HUES6 (cell line): ENCODE data around the gene COL26A1.

Experiments
- H3K27ac ChIP-seq: 2 replicates; pipeline ENCODE4 v1.7.0; 2013; ENCODE audit warnings: low read depth, mild to moderate bottlenecking, low read length, inconsistent platforms
- H3K27me3 ChIP-seq: 2 replicates; pipeline ENCODE4 v1.6.1; 2013; ENCODE audit warnings: low read length; ENCODE audit not compliant: control insufficient read depth, insufficient read depth
- H3K36me3 ChIP-seq: 2 replicates; pipeline ENCODE4 v1.6.1; 2013; ENCODE audit warnings: low read length; ENCODE audit not compliant: control insufficient read depth, insufficient read depth
- H3K4me1 ChIP-seq: 2 replicates; pipeline ENCODE4 v1.6.1; 2013; ENCODE audit warnings: low read length; ENCODE audit not compliant: control insufficient read depth, insufficient read depth
- H3K4me3 ChIP-seq: 2 replicates; pipeline ENCODE4 v1.5.1; 2013; ENCODE audit warnings: low read depth, low read length
- H3K9ac ChIP-seq: one replicate; pipeline ENCODE4 v1.6.1; 2013; ENCODE audit warnings: mild to moderate bottlenecking, low read length
- H3K9me3 ChIP-seq: 2 replicates; pipeline ENCODE4 v1.6.1; 2013; ENCODE audit warnings: low read depth, low read length; ENCODE audit not compliant: control insufficient read depth, insufficient read depth

The COL26A1 gene

DNA sequence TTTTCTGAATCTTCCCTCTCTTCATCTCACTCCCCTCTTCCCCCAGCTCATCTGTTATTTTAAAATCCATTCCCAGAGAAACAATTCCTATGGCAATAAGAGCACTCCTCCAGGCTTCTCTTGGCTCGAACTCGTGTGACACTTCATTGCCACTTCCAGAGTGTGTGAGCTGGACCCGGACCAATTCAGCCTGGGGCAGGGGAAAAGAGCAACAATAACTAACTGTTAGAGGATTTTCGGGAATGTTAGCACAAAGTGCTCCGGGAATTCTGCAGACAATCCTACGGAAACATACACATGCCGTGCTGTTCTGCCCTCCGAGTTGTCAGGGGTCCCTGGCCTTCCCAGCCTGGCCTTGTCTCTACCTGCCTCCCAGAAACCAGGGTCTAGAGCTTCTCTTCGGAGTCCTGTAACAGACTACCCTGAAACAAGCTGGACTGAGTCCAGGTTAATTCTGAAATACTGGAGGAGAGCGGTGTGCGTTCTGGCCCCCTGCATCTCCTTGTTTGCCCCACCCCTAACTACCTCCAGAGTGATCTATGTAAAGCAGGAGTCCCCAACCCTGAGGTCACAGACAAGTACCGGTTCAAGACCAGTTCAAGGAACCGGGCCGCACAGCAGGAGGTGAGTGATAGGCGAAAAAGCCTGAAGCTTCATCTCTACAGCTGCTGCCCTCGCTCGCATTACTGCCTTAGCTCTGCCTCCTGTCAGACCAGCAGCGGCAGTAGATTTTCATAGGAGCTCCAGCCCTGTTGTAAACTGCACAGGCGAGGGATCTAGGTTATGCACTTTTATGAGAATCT is 11.3 kb downstream of the COL26A1 start:
- Histone ChIP-seq H3K9ac (no peak overlapping the region), H3K9me3 (no peaks in the 10 kb centered on the region), H3K27ac (no peak overlapping the region), H3K36me3 (no peaks in the 10 kb centered on the region), H3K4me1 (peaks cover 13% of the 10 kb centered on the region; the same call in 1 of the 2 replicates), H3K4me3 (no peak overlapping the region), H3K27me3 (no peaks in the 10 kb centered on the region)

DNA sequence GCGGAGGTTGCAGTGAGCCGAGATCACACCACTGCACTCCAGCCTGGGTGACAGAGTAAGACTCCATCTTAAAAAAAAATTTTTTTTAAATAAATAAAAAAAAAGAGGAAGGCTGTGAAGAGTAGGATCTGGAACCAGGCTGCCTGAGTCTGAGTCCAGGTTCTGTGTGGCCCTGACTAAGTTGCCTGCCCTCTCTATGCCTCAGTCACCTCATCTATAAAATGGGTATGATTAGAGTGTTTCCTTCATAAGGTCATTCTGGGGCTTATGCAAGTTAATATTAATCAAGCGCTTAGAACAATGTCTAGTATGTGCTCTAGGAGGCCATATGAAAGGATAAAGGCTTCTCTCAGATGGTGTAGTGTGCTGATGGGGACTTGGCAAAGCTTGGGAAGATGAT is 12.3 kb downstream of the COL26A1 start:
- no peak overlapping the region for H3K4me3 ChIP-seq
- H3K4me1 ChIP-seq = peaks cover 18% of the 10 kb centered on the region; the same call in 1 of the 2 replicates
- H3K27ac ChIP-seq = no peak overlapping the region
- no peaks in the 10 kb centered on the region for H3K27me3 ChIP-seq
- H3K9ac ChIP-seq = no peak overlapping the region
- no peaks in the 10 kb centered on the region for H3K9me3 ChIP-seq
- peaks cover 4% of the 10 kb centered on the region; the same call in 1 of the 2 replicates for H3K36me3 ChIP-seq

DNA sequence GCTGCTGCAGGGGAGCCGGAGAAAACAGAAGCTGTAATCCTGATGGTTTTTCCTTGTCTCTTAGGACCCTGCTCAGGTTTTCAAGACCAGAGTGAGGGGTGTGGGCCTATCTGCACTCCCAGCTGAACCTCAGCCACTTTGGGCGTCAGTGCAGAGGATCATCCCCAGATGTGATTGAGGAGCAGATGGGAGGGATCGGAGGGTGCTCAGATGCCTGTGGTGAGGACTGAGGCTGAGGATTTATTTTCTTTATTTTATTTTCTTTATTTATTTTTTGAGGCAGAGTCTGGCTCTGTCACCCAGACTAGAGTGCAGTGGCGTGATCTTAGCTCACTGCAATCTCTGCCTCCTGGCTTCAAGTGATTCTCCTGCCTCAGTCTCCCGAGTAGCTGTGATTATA is 13.9 kb downstream of the COL26A1 start:
- H3K4me1 ChIP-seq = peaks cover 18% of the 10 kb centered on the region; the same call in 1 of the 2 replicates
- no peak overlapping the region for H3K9ac ChIP-seq
- no peak overlapping the region for H3K27ac ChIP-seq
- no peak overlapping the region for H3K4me3 ChIP-seq
- no peaks in the 10 kb centered on the region for H3K27me3 ChIP-seq
- peaks cover 4% of the 10 kb centered on the region; the same call in 1 of the 2 replicates for H3K36me3 ChIP-seq
- H3K9me3 ChIP-seq = peaks cover 10% of the 10 kb centered on the region

DNA sequence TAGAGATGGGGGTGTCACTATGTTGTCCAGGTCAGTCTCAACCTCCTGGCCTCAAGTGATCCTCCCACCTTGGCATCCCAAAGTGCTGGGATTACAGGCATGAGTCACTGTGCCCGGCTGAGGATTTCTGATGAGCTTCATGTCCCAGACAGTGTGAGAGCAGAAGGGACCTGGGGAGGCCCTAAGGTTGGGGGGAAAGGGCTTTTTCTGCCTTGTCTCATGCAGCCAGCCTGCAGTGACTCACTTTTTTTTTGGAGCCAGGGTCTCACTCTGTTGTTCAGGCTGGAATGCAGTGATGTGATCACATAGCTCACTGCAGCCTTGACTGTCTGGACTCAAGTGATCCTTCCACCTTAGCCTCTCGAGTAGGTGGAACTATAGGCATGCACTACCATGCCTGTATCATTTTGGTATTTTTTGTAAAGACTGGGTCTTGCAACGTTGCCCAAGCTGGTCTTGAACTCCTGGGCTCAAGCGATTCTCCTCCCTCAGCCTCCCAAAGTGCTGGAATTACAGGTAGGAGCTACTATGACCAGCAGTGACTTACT is 14.6 kb downstream of the COL26A1 start:
- Histone ChIP-seq H3K4me3 (no peak overlapping the region), H3K4me1 (peaks cover 18% of the 10 kb centered on the region; the same call in 1 of the 2 replicates), H3K9me3 (peaks cover 12% of the 10 kb centered on the region), H3K27ac (no peak overlapping the region), H3K9ac (no peak overlapping the region), H3K27me3 (no peaks in the 10 kb centered on the region), H3K36me3 (peaks cover 4% of the 10 kb centered on the region; the same call in 1 of the 2 replicates)

DNA sequence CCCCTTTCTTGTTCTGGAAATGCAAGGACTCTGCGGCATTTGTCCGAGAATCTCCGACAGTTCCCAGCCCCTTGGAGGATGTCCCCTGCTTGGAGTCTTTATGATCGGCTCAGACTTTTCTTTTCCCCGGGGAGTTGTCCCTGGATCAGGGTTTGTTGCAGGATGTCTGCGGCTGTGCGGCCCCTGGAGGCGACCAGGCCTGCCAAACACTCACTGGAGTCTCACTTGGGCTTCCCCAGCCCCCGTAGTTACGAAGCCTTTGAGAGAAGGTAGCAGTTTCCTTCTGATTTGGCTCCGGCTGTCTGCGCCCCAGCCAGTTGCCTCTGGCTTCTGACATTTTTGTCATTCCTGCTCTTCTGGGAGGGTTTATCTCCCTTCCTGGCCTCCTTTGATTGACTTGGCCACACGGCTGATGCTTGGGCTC is 16.1 kb downstream of the COL26A1 start:
- Histone ChIP-seq H3K4me1 (peaks cover 17% of the 10 kb centered on the region; the same call in 1 of the 2 replicates), H3K9ac (peak overlapping the region; percentile 34), H3K4me3 (no peak overlapping the region), H3K9me3 (peaks cover 12% of the 10 kb centered on the region), H3K27ac (peak overlapping the region; percentile 23; the same call in 1 of the 2 replicates), H3K36me3 (peaks cover 4% of the 10 kb centered on the region; the same call in 1 of the 2 replicates), H3K27me3 (no peaks in the 10 kb centered on the region)

DNA sequence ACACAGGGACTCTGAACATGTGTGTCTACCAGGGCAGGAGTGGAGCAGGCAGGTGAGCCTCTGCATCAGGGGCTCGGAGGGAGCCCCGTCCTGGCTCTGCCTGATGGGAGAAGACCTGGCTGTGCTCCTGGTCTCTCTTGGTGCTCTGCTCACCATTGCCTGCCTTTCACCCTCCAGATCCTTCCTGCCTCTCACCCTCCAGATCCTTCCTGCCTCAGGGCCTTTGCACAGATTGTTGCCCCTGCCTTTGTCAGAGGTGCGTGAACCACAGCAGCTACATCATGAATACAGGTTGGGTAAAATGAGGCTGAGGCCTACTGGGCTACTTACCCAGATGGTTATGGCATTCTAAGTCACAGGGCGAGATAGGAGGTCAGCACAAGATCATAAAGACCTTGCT is 16.6 kb downstream of the COL26A1 start:
- H3K27me3 ChIP-seq = no peaks in the 10 kb centered on the region
- H3K4me1 ChIP-seq = peaks cover 13% of the 10 kb centered on the region; the same call in 1 of the 2 replicates
- H3K9ac ChIP-seq = peak overlapping the region; percentile 14
- no peak overlapping the region for H3K4me3 ChIP-seq
- peak overlapping the region; percentile 23; the same call in 1 of the 2 replicates for H3K27ac ChIP-seq
- H3K9me3 ChIP-seq = peaks cover 12% of the 10 kb centered on the region
- peaks cover 4% of the 10 kb centered on the region; the same call in 1 of the 2 replicates for H3K36me3 ChIP-seq

DNA sequence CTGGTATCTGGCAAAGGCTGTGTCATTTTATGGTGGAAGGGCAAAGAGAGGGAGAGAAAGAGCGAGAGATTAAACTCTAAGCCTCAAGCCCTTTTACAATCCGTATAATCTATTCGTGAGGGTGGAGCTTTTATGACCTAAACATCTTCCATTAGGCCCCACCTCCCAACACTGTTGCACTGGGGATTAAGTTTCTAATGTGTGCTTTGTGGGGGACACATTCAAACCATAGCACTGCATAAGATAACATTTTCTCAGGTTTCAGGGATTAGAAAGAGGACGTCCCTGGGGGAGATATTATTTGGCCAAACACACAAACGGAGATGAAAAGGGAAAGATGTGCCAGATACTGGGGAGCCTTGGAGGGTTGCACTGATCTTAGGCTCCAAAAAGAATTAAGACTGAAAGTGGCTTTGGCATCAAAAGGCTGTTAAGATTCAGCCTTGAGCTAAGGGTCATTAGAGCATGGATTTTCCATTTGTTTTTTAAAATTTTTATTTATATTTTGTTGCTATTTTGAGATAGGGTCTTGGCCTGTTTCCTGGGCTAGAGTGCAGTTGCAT is 19.0 kb downstream of the COL26A1 start:
- Histone ChIP-seq H3K27me3 (no peaks in the 10 kb centered on the region), H3K9ac (no peak overlapping the region), H3K27ac (no peak overlapping the region), H3K36me3 (peaks cover 4% of the 10 kb centered on the region; the same call in 1 of the 2 replicates), H3K4me3 (no peak overlapping the region), H3K4me1 (peaks cover 16% of the 10 kb centered on the region), H3K9me3 (peaks cover 12% of the 10 kb centered on the region)

DNA sequence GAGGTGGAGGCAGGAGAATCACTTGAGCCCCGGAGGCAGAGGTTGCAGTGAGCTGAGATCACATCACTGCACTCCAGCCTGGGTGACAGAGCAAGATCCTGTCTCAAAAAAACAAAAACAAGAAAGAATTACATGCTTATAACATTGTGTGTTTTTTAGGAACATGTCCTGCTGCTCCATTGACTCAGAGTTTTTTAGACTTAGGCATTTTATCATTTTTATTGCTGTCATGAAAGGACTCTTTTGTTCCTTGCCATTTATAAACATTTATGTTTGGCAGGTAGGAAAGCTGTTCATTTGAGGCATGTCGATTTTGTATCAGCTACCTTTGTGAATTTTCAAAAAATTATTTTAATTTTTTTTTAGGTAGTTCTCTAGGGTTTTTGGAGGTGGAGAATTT is 20.3 kb downstream of the COL26A1 start:
- Histone ChIP-seq H3K27ac (no peak overlapping the region), H3K36me3 (peaks cover 4% of the 10 kb centered on the region; the same call in 1 of the 2 replicates), H3K4me3 (no peak overlapping the region), H3K27me3 (no peaks in the 10 kb centered on the region), H3K9me3 (peaks cover 12% of the 10 kb centered on the region), H3K4me1 (peaks cover 22% of the 10 kb centered on the region), H3K9ac (no peak overlapping the region)

DNA sequence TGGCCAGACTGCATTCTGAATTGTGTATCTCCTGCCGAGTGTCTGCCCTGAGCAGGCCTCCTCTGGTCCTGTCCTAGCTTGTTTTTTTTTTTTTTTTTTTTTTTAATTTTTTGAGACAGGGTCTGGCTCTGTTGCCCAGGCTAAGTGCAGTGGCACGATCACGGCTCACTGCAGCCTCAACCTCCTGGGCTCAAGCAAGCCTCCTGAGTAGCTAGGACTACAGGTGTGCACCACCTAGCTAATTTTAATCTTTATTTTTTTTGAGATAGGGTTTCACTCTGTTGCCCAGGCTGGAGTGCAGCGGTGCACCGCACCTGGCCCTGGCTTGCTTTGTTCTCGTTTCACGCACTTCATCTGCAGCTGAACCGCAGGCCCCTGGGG is 23.5 kb downstream of the COL26A1 start:
- Histone ChIP-seq H3K36me3 (no peaks in the 10 kb centered on the region), H3K9ac (no peak overlapping the region), H3K9me3 (peaks cover 6% of the 10 kb centered on the region), H3K4me1 (peaks cover 15% of the 10 kb centered on the region), H3K27me3 (no peaks in the 10 kb centered on the region), H3K27ac (no peak overlapping the region), H3K4me3 (no peak overlapping the region)

DNA sequence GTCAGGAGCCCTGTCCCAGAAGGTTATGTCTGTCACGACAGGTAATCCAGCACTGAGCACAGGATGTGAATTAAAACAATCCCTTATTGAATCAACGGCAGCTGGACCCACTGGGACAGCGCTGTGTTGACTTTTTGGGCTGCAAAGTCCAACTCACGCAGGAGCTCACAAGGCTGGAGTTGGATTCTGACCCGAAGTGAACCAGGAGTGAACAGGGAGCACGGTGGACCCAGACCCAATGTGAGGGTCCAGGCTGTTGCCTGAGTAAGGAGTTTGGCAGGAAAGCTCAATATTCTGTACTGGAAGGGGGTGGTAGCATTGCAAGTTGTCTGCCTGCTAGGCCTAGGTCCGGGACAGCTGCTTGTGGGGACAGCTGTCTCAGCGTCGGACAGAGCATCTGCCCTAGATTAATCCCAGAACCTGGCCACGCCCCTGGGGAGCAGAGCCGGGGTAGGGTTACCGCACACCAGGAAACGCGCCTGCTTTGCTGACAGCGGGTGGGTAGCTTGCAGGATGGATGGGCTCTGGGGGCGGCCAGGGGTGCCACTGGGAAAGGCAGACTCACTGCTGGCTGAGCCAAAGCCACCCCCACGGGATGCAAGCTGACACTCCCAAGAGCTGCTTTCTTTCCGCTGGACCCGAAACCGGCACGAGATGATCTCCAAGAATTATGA is 24.0 kb downstream of the COL26A1 start:
- peak overlapping the region; percentile 22 for H3K9ac ChIP-seq
- no peak overlapping the region for H3K4me3 ChIP-seq
- H3K27ac ChIP-seq = no peak overlapping the region
- H3K4me1 ChIP-seq = peaks cover 17% of the 10 kb centered on the region
- H3K36me3 ChIP-seq = no peaks in the 10 kb centered on the region
- H3K27me3 ChIP-seq = no peaks in the 10 kb centered on the region
- peaks cover 1% of the 10 kb centered on the region; the same call in 1 of the 2 replicates for H3K9me3 ChIP-seq
